Mesenteric fat pad (tissue), 1 donor: ENCODE data around the gene GPR107. TPM values are rescaled to one million over a fixed set of nuclear protein-coding genes. Genes with fewer than 3 reads are reported as not detected.

Experiments
- DNase-seq: peaks from one replicate; pipeline ENCODE4 v3.0.0-alpha.2; 2020; ENCODE audit warnings: low spot score
- total RNA-seq: library from RNA; stranded (reverse); fragmentation: NEBNext Ultra II Directional; extraction: Animal tissue kit (Norgen Biotek cat#: 25700); gene quantifications from one replicate; pipeline ENCODE4 v1.2.1, GENCODE V29; 2021
- donor health status: DM: yes; HTN: yes; CAD: no.

Gene GPR107
- total RNA-seq, 1 donor from 2014 or later = 33.4 TPM

DNA sequence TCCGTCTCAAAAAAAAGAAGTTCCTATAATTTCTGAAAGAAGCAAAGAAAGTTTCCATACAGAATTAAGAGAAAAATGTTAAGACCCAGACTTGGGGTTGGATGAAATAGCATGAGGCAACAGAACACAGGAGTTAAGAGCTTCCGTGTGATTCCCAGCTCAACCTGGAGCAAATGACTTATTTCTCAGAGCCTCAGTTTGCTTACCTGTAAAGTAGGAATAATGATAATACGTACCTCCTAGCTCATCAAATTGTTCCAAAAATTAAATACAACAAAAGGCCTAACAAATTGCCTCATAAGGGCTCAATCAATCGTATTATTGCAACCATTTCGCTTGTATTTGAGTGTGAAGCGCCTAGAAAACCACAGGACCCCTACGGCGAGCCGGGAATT is 600 bp upstream of the GPR107 start:
- DNase-seq = no peak

DNA sequence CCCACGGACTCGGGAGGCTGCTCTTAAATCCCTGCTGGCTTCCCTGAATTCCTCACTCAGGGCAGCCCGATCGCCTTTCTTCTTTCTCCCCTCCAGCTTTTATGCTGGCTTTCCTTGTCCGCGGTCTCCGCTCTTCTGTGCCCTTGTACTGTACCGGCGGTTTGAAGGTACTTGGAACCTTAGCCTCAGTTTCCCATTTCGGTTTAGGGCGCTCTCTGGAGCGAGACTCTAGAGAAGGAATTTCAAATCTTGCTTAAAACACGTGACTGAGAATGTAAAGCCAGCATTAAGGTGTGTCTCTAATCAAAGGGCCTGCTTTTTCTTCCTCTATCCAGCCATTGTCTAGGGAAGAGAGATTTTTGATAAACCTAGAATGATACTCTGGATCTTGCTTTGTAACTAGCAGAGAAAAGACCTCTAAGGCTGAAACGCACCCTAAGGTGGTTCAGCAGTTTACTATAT is 650 bp downstream of the GPR107 start:
- no peak for DNase-seq

DNA sequence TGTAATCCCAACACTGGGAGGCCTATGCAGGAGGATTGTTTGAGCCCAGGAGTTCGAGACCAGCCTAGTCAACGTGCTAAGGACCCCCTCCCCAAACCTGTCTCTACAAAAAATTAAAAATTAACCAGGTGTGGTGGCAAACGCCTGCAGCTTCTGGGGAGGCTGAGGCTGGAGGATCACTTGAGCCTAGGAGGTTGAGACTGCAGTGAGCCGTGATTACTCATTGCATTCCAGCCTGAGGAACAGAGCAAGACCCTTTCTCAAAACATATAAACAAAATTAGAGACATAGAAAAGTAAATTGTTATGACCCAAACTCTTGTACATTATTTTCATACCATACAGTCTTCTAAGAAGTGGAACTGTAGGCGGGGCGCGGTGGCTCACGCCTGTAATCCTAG is 1.1 kb downstream of the GPR107 start:
- DNase-seq = peak; percentile 35

DNA sequence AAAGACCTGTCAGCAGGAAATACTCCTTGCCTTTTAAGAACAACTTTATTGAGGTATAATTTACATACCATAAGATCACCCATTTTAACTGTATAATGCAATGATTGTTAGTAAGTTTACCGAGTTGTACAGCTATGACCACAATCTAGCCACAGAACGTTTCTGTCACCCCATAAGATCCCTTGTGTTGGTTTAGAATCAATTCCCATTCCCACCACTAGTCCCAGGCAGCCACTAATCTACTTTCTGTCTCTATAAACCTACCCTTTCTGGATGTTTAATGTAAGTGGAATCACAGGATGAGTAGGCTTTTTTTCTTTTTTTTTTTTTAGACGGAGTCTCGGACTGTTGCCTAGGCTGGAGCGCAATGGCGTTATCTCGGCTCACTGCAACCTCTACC is 4.4 kb downstream of the GPR107 start:
- DNase-seq = no peak

DNA sequence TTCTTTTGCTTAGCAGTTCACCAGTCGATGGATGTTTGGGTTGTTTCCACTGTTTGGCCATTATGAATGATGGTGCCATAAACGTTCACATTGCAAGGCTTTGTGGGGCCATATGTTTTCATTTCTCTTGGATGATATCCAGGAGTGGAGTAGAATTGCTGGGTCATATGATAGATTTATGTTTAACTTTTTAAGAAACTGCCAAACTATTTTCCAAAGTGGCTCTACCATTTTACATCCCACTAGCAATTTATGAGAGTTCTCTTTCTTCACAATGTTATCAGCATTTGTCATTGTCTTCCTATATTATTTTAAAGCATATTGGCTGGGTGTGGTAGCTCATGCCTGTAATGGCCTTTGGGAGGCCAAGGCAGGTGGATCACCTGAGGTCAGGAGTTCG is 5.2 kb downstream of the GPR107 start:
- no peak for DNase-seq

DNA sequence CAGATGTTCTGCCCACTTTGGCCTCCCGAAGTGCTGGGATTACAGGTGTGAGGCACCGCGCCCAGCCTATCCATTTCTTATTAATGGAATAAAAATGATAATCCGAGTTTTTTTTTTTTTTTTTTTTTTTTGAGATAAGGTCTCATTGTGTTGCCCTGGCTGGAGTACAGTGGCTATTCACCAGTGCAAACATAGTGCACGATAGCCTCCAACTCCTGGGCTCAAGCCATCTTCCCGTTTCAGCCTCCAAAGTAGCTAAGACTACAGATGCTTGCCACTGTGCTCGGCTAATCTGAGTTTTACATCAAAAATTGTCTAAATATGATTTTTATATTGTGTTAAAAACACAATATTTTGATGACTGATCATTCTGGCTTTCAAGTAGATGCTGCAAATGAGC is 6.6 kb downstream of the GPR107 start:
- DNase-seq = no peak

DNA sequence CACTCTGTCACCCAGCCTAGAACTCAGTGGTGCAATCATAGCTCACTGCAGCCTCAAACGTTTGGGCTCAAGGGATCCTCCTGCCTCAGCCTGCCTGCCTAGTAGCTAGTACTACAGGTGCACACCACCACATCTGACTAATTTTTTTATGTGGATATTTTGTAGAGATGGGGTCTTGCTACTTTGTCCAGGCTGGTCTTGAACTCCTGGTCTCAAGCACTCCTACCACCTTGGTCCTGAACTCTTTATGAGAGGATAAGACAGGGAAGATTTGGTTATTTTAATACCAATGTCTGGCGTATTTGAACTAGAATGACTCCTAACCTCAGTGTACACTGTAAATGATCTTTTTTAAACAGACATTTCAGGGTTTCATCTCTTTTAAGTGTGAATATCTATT is 9.0 kb downstream of the GPR107 start:
- no peak for DNase-seq

DNA sequence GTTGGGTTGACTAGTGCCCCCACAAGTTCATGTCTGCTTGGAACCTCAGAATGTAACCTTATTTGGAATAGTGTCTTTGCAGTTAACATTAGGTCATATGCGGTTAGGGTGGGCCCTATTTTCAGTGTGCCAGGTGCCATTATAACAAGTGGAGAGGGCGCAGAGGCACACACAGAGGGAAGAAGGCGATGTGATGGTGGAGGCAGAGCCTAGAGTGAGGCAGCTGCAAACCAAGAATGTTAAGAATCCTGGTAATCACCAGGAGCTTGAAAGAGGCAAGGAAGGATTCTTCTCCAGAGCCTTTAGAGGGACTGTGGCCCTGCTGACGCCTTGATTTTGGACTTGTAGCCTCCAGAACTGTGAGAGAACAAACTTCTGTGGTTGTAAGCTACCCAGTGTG is 10.9 kb downstream of the GPR107 start:
- no peak for DNase-seq

DNA sequence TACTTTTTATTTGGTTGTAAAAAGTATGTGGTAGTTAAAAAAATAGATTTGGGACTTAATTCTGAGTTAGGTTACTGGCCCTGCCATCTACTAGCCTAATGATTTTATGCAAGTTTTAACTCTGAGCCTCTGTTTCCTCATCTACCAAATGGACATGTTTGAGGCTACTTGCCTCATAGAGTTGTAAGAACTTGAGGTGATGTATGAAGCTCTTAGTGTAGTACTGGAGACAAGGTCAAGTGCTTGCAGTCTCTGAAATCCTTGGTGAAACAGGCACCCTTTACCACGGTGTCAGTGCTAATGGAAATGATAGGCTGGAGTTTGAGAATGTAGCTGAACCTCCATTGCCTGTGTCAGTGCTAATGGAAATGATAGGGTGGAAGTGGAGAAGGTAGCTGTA is 15.3 kb downstream of the GPR107 start:
- DNase-seq = no peak

DNA sequence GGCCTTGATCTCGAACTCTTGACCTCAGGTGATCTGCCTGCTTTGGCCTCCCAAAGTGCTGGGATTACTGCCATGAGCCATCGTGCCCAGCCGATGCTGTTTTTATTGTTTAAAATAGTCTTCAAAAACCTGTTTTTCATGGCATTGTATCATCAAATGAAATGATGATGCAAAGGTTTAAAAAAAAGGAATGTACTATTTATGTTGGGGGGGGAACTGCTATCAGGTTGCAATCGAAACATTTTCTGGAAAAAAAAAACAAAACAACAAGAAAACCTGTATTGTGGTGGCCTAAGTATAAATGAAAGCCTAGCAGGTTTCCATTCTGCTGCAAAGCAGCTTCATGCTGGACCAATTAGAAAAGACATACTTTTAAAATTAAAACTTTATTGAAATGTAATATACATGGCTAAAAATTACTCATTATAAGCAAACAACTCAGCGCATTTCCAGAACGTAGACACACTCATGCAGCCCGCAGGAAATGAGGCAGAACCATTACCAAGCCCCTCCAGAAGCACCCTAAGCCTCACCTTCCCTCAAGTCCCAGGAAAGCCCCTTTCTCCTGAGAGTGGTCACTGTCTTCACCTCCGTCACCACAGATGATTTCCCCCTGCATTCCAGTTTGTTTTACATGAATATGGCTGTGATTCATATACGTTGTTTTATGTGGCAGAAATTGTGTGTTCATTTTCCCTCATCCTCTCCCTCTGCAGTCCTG is 19.0 kb downstream of the GPR107 start:
- no peak for DNase-seq

DNA sequence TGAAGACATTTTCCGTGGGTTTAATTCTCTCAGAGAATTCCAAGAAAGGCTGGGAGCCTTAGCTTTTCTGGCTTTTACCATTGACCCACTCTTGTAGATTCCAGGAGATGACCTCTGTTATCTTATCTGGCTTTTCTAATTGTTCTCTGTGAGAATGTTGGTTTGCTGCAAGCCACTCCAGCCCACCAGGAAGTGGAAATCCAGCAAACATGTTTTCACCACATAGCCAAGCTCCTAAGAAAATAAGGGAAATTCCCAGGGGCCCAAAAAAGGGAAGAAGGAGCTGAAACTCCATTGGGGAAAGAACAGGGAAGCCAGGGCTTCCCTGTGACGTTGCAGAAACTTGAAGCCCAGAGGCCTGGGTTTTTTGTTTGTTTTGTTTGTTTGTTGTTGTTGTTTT is 19.7 kb downstream of the GPR107 start:
- no peak for DNase-seq

DNA sequence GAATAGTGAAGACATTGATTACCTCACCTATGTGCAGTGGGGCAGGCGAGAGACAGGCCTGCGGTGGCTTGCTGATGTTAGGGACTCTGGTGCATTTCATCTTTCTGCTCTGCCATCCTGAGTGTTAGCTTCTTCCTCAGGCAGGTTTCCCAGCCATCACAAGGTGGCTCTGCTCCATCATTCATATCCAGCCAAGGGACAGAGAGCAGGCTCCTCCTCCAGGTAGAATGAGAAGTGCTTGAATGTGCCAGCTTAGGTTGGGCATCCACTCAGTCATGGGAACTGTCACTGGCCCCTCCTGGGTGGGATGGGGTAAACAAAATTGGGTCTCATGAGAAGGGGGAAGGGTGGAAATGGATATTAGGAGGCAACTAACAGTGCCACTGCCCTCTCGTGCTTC is 24.8 kb downstream of the GPR107 start:
- DNase-seq = peak; percentile 41

DNA sequence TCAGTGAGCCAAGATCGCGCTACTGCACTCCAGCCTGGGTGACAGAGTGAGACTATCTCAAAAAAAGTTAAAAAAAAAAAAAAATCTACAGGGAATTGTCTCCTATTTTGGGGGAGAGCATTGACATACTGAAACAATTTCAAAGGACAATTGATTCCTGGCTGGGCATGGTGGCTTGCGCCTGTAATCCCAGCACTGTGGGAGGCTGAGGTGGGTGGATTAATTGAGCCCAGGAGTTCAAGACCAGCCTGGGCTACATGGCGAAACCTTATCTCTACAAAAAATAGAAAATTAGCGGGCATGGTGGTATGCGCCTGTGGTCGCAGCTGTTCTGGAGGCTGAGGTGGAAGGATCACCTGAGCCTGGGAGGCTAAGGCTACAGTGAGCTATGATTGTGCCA is 30.6 kb downstream of the GPR107 start:
- peak; percentile 18 for DNase-seq

DNA sequence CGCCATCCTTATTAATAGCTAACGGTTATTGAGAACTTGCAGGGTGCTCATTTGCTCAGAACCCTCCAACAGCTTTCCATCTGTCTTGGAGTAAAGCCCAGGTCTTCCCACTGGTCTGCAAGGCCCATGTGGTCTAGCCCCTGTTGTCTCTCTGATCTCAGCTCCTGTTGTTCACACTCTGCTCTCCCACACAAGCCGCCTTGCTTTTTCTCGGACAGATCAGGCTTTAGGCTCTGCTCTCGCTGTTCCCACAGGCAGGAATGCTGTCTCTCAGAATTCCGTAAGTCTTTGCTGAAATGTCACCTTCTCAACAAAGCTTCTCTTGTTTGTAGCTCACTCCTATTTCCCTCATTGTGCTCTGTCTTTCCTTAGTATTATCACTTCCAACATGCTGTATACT is 34.3 kb downstream of the GPR107 start:
- peak; percentile 43 for DNase-seq

DNA sequence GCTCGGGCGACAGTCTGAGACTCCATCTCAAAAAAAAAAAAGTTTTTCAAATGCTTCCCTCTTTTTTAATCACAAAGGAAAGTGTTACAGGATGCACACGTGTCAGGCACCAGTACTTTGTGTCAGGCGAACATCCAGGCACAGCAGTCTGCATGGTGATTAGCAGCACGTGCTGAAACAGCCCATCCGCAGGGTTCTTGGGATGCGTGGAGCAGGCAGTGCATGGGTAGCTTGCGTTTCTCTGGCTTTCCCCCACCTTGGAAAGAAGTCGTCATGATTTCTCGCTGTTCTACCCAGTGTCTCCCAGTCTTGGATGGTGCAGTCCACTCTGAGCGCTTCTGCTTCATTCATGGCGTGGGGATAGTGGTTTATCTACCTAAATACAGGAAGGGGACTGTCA is 35.4 kb downstream of the GPR107 start:
- peak; percentile 6 for DNase-seq

DNA sequence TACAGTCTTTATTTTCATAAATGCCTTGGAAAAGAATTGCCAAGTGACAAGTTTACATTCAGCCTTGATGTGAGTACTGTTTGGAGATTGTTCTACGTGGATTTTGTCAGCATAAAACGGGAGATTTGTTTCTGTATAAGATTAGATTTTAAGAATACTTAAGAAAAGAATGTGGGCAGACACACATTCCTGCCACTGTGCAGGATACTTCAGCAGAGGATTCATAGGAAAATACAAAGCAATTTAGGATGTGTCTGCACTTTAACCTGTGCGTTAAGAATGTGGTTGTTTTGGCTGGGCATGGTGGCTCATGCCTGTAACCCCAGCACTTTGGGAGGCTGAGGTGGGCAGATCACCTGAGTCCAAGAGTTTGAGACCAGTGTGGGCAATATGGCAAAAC is 37.2 kb downstream of the GPR107 start:
- no peak for DNase-seq

DNA sequence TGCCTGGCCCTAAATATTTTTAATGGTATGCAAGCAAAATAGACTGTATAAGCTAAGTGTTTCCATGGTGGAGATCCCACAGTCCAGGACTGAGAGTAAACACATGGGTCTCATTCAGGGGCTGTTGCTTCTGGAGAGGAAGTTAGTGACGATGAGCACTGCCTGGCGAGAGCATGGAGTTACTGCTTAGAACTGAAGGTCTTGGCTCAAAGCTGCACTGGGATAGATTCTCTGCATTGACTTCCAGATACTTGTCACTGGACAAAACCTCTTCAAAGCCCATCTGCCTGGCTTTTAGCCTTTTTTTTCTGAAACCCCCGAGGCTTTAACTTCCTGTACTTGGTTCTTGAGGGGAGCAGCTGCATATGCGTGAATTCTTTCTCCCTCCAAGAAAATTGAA is 39.2 kb downstream of the GPR107 start:
- DNase-seq = peak; percentile 3

DNA sequence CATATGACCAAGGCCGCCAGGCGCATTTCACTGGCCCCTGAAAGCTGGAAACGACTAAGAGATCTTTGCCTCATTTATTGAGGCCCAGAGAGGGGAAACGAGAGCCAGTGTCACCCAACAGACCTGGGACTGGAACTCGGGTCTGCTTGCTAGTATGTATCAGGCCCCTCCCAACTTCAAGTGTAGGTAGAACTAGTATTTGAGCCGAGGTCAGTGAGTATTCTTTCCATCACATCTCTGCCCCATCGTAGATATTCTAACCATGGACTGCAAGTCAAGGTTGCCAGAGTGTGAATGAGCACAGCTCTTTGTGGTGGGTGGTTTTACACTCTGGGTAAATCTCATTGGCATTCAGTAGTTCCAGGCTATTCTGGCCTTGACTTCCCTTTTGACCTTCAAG is 42.2 kb downstream of the GPR107 start:
- DNase-seq = no peak

DNA sequence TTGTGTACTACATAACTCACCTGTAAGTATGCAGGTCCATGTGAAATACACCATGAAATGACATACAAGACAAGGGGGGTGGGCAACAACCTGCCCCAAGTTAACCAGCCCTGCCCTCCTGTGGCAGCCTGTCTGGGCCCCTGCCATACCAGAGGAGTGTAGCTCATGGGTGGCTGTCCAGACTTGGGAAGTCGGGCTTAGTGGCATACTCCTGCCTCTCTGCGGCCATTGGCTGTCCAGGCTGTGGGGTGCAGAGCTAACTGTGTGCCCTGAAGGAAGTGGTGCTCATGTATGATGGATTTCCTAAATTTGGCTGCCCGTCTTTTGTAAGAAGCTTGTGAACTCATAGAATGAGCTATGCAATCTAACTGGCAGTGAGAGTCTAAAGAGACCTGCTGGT is 47.0 kb downstream of the GPR107 start:
- peak; percentile 14 for DNase-seq

DNA sequence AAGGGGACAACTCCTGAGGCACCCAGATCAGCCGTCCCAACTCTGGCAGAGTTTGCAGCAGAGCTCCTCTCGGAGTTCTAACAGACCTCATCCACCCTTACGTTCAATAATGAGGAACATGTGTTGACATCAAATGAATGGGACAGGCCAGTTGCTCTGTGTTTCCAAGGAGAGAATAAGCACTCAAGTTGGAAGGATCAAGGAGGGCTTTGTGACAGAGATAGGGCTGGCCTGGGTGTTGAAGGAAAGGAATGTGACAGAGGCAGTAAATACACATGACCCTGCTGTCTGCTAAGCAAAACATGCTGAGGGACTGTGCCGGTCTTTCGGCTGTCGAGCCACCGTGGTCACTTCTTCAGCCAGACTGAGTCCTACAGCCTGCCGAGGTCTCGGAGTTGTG is 48.2 kb downstream of the GPR107 start:
- DNase-seq = peak; percentile 28

DNA sequence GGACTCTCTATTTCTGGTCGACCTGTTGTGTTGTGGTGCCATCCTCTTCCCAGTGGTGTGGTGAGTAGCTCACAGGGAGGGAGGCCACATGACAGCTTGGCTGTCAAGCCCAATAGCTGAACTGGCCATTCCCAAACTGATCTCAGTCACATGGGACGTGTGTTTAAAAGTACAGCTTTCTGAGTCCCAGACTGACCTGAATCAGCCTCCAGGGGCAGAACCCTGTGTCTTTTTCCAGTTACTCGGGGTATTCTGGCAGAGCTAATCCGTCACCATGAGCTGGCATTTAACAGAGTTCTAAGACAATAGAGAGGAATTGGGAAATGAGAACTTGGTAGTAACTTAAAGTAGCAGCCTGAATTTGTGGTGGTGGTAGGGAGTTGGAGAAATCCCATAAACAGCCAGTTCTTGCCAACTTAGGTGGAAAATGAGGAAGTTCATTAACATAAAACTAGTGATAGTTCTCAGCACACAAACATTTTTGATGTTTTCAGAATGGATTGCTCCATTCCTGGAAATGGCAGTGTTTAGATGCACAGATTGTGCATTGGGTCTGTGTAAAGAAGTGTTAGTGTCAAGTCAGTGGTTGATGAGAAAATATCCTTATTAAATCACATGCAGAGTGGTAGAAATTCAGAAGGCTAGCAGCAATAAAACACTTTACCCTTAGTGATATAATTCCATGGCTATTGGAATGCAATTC is 50.9 kb downstream of the GPR107 start:
- peak; percentile 59 for DNase-seq

DNA sequence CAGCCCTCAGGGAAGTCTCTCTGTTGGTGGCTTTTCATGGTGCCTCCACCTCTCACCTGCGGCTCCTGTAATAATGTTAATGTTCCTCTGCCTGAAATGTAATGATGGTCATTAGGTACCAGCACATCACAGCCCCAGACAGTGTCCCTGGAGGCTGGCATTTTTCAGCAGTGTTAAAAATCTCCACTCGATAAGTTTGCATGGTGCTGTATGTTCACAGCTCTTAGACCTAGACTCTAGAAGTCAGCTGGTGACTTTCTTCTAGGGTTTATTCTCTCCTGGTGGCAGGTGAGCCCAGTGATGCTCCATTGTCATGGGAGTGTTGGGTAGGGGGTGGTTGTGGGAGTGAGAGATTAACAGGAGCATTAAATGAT is 53.1 kb downstream of the GPR107 start:
- DNase-seq = no peak

DNA sequence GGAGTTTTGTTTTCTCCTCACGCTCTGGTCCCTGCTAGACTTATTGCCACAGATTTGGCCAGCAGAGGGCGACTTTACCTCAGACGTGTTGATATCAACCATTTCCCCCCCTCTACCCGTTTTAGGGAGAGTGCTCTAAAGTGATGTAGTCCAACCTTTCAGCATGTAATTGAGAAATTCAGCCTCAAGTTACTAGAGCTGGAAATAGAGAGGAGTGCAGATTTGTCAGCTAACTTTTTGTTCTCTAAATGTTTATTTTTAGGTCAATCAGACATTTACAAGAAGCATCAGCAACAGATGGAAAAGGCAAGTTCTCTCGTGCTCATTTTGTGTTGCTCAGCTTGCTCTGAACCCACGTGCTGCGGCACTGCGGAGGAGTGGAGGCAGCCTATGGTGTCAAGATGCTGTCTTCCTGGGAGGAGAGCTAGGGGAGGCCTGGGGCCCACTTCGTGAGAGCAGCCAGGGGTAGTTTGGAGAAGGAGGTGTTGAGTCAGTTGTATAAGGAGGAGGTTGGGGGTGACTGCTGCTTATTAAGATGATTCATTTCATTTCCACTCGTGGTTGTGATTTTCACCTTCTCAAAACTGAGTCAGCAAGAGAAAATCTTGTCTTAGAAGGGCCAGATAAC is 53.6 kb downstream of the GPR107 start:
- no peak for DNase-seq
